GM15510 (cell line): Measurements from ENCODE around the gene DBR1.
A peak's percentile ranks its signal among the peaks of the same experiment; 100 is the strongest.

ENCODE experiments used
- POLR2A ChIP-seq: IDR thresholded peaks from 3 replicates; pipeline ENCODE4 v1.6.1; 2011; ENCODE audit warnings: borderline replicate concordance; ENCODE audit not compliant: insufficient read length; ENCODE audit errors: extremely low read depth

DBR1 gene

GRCh38 chr3:138195481-138195880, 20.8 kb upstream of the DBR1 start:
- no peak for TF ChIP-seq POLR2A

DNA sequence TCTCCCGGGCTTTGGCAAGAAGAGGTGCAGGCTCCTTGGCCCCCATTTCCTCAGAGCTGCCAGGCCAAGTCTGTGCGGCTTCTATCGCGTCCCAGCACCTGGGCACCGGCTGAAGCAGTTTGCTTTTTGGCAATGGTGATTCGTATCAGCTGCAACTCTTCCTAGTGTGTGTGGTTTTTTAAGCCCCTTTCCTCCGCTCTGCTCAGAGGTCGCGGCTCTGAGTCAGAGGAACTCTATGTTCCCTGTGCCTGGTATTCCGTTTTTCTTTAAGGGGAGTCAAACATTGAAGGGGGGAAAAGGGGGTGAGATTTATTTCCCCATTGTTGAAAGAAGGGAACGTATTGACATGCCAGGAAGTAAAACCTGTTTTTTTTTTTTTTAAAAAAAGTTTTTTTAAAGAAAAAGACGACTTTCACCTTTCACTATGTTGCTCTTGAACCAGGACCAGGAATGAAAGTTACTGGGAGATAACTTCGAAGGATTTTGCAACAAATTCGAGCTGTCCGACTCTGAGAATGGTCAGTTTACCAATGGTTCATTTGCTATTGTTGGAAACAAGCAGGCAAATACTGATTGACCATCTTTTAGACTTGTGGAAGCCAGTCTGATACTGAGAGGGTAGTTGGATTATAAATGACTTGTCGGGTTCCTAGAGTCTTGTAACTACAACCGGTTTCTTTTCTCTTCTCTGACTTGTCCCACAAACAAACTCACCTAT, 13.5 kb upstream of the DBR1 start:
- peak; percentile 1 for TF ChIP-seq POLR2A

- peak; percentile 62 for TF ChIP-seq POLR2A
These were observed 12.7 kb upstream of the DBR1 start, which contains the start of gene ARMC8 for GRCh38 chr3:138187296-138188012. Gene ARMC8, plus strand, starts transcription at chr3:138187301. Its CDS starts 254 bp downstream, at chr3:138187555.

DNA sequence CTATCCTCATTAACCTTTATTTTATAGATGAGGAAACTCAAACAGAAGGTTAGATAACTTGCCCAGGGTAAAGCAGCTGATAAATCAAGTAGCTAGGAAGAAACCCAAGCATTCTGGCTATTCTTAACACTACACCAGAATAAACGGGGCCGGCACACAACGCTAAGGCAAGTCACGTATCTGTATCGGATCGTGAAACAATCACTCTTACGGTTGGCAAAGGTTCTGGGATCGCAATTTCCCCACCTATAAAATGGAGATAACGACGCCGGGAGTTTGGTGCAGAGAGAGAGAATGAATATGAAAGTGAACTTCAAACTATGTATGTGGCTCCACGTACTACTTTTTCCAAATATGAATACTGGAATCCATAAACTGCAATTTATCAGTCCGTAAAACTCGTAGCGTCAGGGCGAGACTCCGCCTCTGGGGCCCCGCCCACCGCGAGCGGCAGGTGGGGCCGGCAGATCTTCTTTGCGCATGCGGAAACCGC, 12.1 kb upstream of the DBR1 start:
- no peak for TF ChIP-seq POLR2A

DNA sequence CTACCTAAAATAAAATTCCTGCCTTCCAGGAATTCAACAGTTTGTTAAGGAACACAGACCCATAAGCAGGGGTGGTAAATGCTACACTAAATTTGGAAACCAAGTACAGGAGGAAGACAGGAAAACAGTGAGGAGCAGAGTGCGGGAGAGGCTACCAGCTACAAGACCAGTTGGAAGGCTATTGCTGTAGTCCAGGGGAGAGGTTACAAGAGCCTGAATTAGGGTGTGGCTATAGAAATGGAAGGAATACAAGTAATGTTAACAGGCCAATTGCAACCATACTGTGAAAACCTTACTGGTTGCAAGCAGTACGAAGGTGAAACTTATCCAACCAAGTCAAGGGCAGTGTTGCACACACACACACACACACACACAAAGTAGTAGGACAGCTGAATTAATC, 11.5 kb upstream of the DBR1 start:
- no peak for TF ChIP-seq POLR2A

DNA sequence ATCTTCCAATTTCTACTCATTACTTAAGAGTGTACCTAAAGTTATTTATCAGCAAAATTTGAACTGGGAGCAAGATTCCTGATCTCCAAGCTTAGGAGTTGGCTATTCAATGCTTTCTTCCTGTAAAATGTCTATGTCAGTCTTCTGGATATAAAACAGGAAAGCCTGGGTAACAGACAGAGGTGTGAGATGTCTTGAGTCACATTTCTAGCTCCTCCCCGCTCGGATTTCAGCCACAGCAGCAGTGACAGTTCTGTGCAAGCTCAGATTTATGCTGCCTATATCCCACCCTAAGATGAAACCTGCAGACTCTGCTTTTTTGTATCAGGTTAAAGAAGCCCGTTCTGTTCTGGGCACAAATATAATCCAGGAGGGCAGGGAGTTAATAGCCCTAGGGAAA, 10.3 kb upstream of the DBR1 start:
- no peak for TF ChIP-seq POLR2A

DNA sequence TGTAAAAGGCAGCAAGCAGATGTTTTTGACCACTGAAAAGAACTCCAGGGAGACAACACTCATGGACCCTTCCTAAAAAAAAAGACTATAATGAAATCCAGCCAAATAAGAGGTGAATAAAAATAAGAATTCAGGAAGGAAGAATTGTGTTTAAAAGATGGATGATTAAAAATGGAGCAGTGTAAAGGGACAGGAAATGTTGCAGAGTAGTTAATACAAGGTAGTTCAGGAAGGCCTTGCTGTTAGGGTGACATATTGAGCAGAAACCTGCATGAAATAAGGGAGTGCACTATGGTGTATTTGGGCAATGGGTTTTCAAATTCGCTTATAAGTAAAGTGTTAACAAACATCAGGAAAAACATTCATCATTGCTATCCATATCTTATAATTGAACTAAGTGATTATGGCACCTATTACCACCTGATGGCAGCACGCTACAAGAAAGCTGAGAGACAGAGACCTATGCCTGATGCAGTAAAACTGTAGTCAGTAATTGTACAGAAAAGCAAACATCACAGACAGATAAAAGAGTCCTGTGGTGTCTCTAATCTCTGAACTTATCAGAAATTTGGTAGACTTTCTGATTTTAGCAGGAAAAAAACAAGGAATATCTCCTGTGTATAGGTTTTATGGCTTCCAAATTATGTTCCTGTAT, 5.8 kb upstream of the DBR1 start:
- no peak for TF ChIP-seq POLR2A

DNA sequence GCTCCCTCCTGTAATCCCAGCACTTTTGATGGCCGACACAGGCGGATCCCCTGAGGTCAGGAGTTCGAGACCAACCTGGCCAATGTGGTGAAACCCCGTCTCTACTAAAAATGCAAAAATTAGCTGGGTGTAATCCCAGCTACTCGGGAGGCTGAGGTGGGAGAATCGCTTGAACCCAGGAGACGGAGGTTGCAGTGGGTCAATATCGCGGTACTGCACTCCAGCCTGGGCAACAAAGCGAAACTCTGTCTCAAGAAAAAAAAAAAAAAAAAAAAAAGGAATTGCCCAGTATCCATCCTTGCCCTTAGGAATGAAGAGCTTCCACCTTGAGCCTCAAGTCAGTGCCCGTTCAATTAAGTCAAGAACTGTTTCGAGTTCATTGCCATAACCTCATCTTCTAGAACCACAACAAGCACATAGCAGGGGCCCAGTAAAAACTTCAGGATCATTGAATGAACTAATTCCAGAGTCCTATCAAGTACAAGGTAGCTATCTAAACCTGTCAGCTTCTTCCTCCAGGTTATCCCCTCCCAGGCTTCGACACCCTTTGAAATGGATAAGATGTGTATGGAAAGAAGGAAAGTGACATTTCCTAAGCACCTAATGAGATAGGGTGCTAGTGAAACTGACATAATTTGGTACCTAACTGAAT, 826 bp downstream of the DBR1 start:
- no peak for TF ChIP-seq POLR2A

DNA sequence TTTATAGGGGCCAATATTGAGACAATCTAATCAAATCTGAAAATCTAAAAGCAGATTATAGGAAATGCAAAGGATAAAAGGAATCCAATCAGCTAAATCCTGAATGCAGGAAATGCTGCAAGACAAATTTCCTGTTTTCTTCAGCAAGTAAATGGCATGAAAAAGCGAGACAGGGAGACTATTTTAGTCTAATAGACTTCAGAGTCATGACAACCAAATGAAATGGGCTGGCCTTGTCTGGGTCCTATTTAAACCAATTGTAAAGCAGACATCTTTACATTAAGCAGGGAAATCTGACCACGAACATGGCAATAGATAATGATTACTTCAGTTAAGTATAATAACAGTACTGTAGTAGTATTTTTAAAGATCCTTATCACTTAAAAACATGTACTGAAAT, 2.1 kb downstream of the DBR1 start:
- TF ChIP-seq POLR2A, result no peak

DNA sequence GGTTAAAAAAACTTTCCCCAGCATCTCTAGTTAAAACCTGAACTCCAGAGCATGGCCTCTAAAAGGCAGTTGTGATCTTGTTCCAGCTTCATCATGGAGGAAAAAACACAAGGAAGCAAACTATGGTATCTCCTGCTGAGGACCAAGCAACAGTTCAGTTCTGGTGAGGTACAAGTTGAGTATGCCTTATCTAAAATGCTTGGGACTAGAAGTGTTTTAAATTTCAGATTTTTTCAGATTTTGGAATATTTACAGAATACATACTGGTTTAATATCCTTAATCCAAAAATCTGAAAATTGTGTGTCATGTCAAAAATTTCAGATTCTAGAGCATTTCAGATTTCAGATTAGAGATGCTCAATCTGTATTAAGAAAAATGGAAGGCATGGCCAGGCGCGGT, 9.7 kb downstream of the DBR1 start:
- no peak for TF ChIP-seq POLR2A

GRCh38 chr3:138157743-138158142, 17.0 kb downstream of the DBR1 start:
- no peak for TF ChIP-seq POLR2A

DNA sequence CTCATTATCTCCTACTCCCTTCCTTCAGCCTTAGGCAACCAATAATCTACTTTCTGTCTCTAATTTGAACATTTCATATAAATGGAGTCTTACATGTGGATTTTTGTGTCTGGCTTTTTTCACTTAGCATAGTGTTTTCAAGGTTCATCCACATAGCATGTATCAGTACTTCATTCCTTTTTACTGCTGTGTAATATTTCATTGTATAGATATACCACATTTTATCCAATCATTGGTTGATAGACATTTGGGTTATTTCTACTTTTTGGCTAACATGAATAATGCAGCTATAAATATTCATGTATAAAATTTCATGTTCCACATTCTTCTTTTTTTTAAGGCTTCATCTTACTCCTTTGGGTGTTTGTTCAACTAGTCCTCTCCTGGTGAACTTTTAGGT, 20.2 kb downstream of the DBR1 start:
- TF ChIP-seq POLR2A, result no peak

- TF ChIP-seq POLR2A, result no peak
These were observed 26.2 kb downstream of the DBR1 start for GRCh38 chr3:138148503-138148902.

DNA sequence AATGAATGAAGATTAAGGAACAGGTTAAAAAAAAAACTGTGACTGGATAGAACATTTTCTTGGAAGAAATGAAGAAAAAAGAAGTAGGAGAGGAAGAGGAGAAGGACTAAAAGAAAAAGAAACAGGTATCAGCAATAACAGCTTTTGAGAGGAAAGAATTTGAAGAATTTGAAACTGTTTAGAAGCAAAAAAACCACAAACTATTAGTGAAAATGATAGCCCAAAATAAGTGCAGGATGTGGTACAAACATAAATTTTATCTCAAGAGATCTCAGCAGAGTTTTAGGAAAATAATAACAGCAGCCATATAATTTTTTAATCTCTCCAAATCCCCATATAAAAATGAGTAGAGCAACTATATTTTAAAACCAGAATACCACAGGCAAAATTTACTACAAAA, 33.8 kb downstream of the DBR1 start:
- TF ChIP-seq POLR2A, result no peak

DNA sequence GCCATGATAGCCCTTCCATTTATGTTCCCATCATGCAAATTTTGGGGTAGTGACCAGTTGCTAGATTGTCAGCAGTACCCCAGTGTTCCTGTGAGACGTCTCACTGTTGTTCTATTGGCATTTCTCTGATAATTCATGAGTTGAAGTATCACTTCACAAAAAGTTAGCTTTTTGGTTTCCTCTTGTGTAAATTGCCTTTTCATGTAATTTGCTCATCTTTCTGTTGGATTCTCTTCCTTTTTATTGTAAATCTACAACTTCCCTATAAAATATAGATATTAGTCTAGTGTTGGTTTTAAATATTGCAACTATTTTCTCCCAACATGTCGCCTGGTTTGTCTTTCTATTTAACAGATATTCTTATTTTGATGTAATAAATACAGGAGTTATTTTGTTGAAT, 35.0 kb downstream of the DBR1 start:
- no peak for TF ChIP-seq POLR2A
